AG10803 (cell line): Measurements from ENCODE around the gene STAT5A.
A peak's percentile ranks its signal among the peaks of the same experiment; 100 is the strongest.

ENCODE experiments used
- DNase-seq: peaks from one replicate; pipeline ENCODE4 v3.0.0; 2010; ENCODE audit warnings: low read depth
- H3K4me3 ChIP-seq: 2 replicates; pipeline ENCODE4 v1.5.1; 2011; ENCODE audit warnings: mild to moderate bottlenecking, low read length, control low read depth
- CTCF ChIP-seq: conservative IDR thresholded peaks from 2 replicates; pipeline ENCODE4 v1.5.1; 2011; ENCODE audit warnings: mild to moderate bottlenecking, low read length, control low read depth, inconsistent platforms

Gene STAT5A

GRCh38 chr17:42287305-42287976 lies 857 bp upstream of the STAT5A start:
- peak; percentile 34 for DNase-seq
- TF ChIP-seq CTCF = no peak
- peak overlapping the region; percentile 54 for H3K4me3 ChIP-seq

GRCh38 chr17:42288803-42289610 lies 709 bp downstream of the STAT5A start:
- no peak for DNase-seq
- TF ChIP-seq CTCF = no peak
- peak overlapping the region; percentile 54 for H3K4me3 ChIP-seq

DNA sequence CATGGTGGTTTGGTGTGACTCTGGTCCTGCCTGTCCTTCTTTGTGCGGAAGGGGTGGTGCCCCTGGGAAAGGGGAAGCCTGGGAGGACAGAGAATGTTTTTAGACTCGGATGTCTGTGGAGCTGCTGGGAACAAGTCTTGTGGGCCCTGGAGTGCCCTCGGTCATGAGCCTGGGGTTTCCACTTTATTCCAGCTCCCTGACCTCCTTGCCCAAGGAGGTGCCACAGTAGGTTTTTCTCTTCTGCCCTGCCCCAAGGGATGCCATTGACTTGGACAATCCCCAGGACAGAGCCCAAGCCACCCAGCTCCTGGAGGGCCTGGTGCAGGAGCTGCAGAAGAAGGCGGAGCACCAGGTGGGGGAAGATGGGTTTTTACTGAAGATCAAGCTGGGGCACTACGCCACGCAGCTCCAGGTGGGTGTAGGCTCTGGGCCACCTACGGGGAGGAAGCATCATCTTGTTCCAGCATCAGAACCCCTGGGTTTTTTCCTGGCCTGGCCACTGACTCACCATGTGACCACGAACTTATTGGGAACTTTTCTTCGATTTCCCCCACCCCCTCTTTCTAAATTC lies 1.4 kb downstream of the STAT5A start:
- no peak overlapping the region for H3K4me3 ChIP-seq
- DNase-seq = no peak
- TF ChIP-seq CTCF = no peak

- H3K4me3 ChIP-seq = no peak overlapping the region
- no peak for TF ChIP-seq CTCF
- no peak for DNase-seq
Observed at GRCh38 chr17:42290577-42290976, 2.3 kb downstream of the STAT5A start.

DNA sequence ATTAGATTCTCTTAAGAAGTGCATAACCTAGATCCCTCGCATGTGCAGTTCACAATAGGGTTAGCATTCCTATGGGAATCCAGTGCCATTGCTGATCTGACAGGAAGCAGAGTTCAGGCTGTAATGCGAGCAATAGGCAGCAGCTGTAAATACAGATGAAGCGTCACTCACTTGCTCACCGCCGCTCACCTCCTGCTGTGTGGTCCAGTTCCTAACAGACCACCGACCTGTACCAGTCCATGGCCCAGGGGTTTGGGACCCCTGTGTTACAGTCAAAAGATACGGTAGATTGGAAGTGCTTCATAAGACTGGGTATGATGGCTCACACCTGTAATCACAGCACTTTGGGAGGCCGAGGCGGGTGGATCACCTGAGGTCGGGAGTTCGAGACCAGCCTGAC lies 2.8 kb downstream of the STAT5A start:
- DNase-seq = no peak
- TF ChIP-seq CTCF = no peak
- H3K4me3 ChIP-seq = no peak overlapping the region

GRCh38 chr17:42294469-42295398 lies 6.4 kb downstream of the STAT5A start:
- H3K4me3 ChIP-seq = no peak overlapping the region
- TF ChIP-seq CTCF = no peak
- no peak for DNase-seq
